Activated CD4-positive, alpha-beta T cell treated with anti-CD3 and anti-CD28 coated beads, Interleukin-2, Interleukin-4, amounts not matched to agents 100 ng/mL and 50 ng/mL, durations not matched to agents 16 hours and 8 hours (primary cell): ENCODE measurements around the gene VLDLR.

ENCODE experiments used
- DNase-seq: peaks from one replicate; pipeline ENCODE4 v3.0.0-alpha.2; 2020; ENCODE audit warnings: low spot score

The VLDLR gene

GRCh38 chr9:2621722-2622460 lies at the start of gene VLDLR:
Gene VLDLR, plus strand, starts transcription at chr9:2621787. Its CDS starts 403 bp downstream, at chr9:2622190.
- peak; percentile 17 for DNase-seq

- no peak for DNase-seq
Measured at GRCh38 chr9:2574203-2574602, 47.4 kb upstream of the VLDLR start.

- DNase-seq, result no peak
Measured at GRCh38 chr9:2576631-2577030, 45.0 kb upstream of the VLDLR start.

GRCh38 chr9:2583308-2584013 lies 38.1 kb upstream of the VLDLR start:
- DNase-seq, result no peak

- DNase-seq, result no peak
Measured at GRCh38 chr9:2591967-2592366, 29.6 kb upstream of the VLDLR start.

- DNase-seq, result no peak
Measured at GRCh38 chr9:2593744-2594143, 27.8 kb upstream of the VLDLR start.

- DNase-seq, result no peak
Measured at GRCh38 chr9:2595973-2596372, 25.6 kb upstream of the VLDLR start.

GRCh38 chr9:2597483-2597882 lies 24.1 kb upstream of the VLDLR start:
- no peak for DNase-seq

GRCh38 chr9:2599896-2600295 lies 21.7 kb upstream of the VLDLR start:
- DNase-seq, result no peak

- DNase-seq, result no peak
Measured at GRCh38 chr9:2600307-2600706, 21.3 kb upstream of the VLDLR start.

- DNase-seq, result no peak
Measured at GRCh38 chr9:2601785-2602378, 19.7 kb upstream of the VLDLR start.

GRCh38 chr9:2602704-2603116 lies 18.9 kb upstream of the VLDLR start:
- DNase-seq, result no peak

- DNase-seq, result no peak
Measured at GRCh38 chr9:2603621-2604020, 18.0 kb upstream of the VLDLR start.

GRCh38 chr9:2605246-2605645 lies 16.3 kb upstream of the VLDLR start:
- no peak for DNase-seq

- DNase-seq, result no peak
Measured at GRCh38 chr9:2608276-2608675, 13.3 kb upstream of the VLDLR start.

- no peak for DNase-seq
Measured at GRCh38 chr9:2610985-2611384, 10.6 kb upstream of the VLDLR start.

- no peak for DNase-seq
Measured at GRCh38 chr9:2611961-2612360, 9.6 kb upstream of the VLDLR start.

- no peak for DNase-seq
Measured at GRCh38 chr9:2613730-2614271, 7.8 kb upstream of the VLDLR start.

- no peak for DNase-seq
Measured at GRCh38 chr9:2615497-2615896, 6.1 kb upstream of the VLDLR start.

- no peak for DNase-seq
Measured at GRCh38 chr9:2616692-2617377, 4.8 kb upstream of the VLDLR start.

GRCh38 chr9:2618289-2618688 lies 3.3 kb upstream of the VLDLR start:
- no peak for DNase-seq
